K562 (cell line): ENCODE measurements around the gene GAK. TPM values are rescaled to one million over a fixed set of nuclear protein-coding genes. Genes with fewer than 3 reads are reported as not detected.

Experiments used
- ATAC-seq: fragments of 200-7000 bp; cut with Tn5 transposase; 3 replicates; pipeline ENCODE4 v1.9.1; 2020; ENCODE audit warnings: moderate library complexity
- BruUV-seq: library from RNA; stranded (reverse); fragments of 400-500 nt; replicated peaks from 2 replicates; lab custom pipeline; 2021; lab: Mats Ljungman, UMichigan
- CTCF ChIA-PET: fragments of 300-600 bp; formaldehyde crosslinking; extraction: SDS; loops from one replicate; lab custom pipeline; 2021; ENCODE audit warnings: low intra/inter-chr PET ratio; lab: Yijun Ruan, JAX
- POLR2A ChIA-PET: fragments of 300-600, 350-650 bp; sonication (Branson Sonifier 250); formaldehyde crosslinking; extraction: SDS; loops from one replicate; lab custom pipeline; 2021; ENCODE audit warnings: antibody characterized with exemption, inconsistent platforms; lab: Yijun Ruan, JAX
- DNase-seq, 4 experiments: peaks; one replicate each; pipeline versions ENCODE4 v3.0.0 to v3.0.0-alpha.2; 2011 to 2018; ENCODE audit warnings: low spot score in 3 of 4, mixed read lengths in 3 of 4; ENCODE audit errors: extremely low read depth in 1 of 4
- FAIRE-seq: peaks from 2 replicates; lab custom pipeline; 2011; peaks lifted over from hg19 to GRCh38; lab: Jason Lieb, UNC
- H2AFZ ChIP-seq: 2 replicates; pipeline ENCODE4 v1.6.0; 2011; ENCODE audit warnings: low read depth, low read length, control low read depth, inconsistent platforms
- H3K27ac ChIP-seq: fragments of 200-600 bp; 3 replicates; pipeline ENCODE4 v1.8.0; 2011; ENCODE audit warnings: low read depth, mild to moderate bottlenecking, control low read depth, inconsistent platforms, low read length, moderate library complexity, mixed read lengths; ENCODE audit errors: extremely low read depth
- H3K27me3 ChIP-seq, 2 experiments: fragments of 300-600 bp in 1 of 2; 2 replicates in 1 of 2; 3 replicates in 1 of 2; pipeline versions ENCODE4 v1.6.0 to v1.8.0; 2011; ENCODE audit warnings: inconsistent platforms in 2 of 2, low read length in 2 of 2, mild to moderate bottlenecking in 1 of 2, mixed read lengths in 1 of 2, moderate library complexity in 1 of 2; ENCODE audit not compliant: control insufficient read depth in 2 of 2, insufficient read depth in 2 of 2
- H3K36me3 ChIP-seq: fragments of 300-600 bp; 3 replicates; pipeline ENCODE4 v1.8.0; 2011; ENCODE audit warnings: mild to moderate bottlenecking, low read length, inconsistent platforms; ENCODE audit not compliant: control insufficient read depth, insufficient read depth
- H3K4me1 ChIP-seq, 2 experiments: fragments of 200-600 bp in 1 of 2; replicated peaks in 1 of 2; 2 replicates in 1 of 2; 3 replicates in 1 of 2; pipeline versions ENCODE4 v1.5.1 to v1.8.0; 2011; ENCODE audit warnings: inconsistent platforms in 2 of 2, low read length in 2 of 2, mild to moderate bottlenecking in 1 of 2, mixed read lengths in 1 of 2, moderate library complexity in 1 of 2; ENCODE audit not compliant: control insufficient read depth in 2 of 2, insufficient read depth in 2 of 2
- H3K4me2 ChIP-seq: 2 replicates; pipeline ENCODE4 v1.6.1; 2011; ENCODE audit warnings: low read length, control low read depth, inconsistent platforms, mixed read lengths; ENCODE audit not compliant: insufficient read depth
- H3K4me3 ChIP-seq: fragments of 200-600 bp; sonication (generic), shearing (Covaris generic); 2 replicates; pipeline ENCODE4 v1.5.1; 2016; ENCODE audit warnings: control low read depth, inconsistent platforms
- H3K79me2 ChIP-seq: fragments of 200-600 bp; 3 replicates; pipeline ENCODE4 v1.8.0; 2011; ENCODE audit warnings: low read length, inconsistent platforms; ENCODE audit not compliant: control insufficient read depth, insufficient read depth
- H3K9ac ChIP-seq, 2 experiments: 2 replicates each; pipeline versions ENCODE4 v1.6.0 to v1.6.1; 2011; ENCODE audit warnings: low read depth in 2 of 2, low read length in 2 of 2, control low read depth in 1 of 2, inconsistent platforms in 1 of 2, mild to moderate bottlenecking in 1 of 2, mixed read lengths in 1 of 2; ENCODE audit not compliant: insufficient read depth in 1 of 2
- H3K9me1 ChIP-seq: one replicate; pipeline ENCODE4 v1.6.0; 2011; ENCODE audit warnings: inconsistent platforms, mild to moderate bottlenecking, low read length, moderate library complexity; ENCODE audit not compliant: control insufficient read depth, insufficient read depth
- H3K9me3 ChIP-seq: replicated peaks from 2 replicates; pipeline ENCODE4 v1.5.1; 2011; ENCODE audit warnings: low read depth, low read length, inconsistent platforms; ENCODE audit not compliant: control insufficient read depth, insufficient read depth
- H4K20me1 ChIP-seq: replicated peaks from 2 replicates; pipeline ENCODE4 v1.6.1; 2011; ENCODE audit warnings: low read length, inconsistent platforms, mixed read lengths; ENCODE audit not compliant: control insufficient read depth, insufficient read depth
- PCBP1 ChIP-seq: fragments of 200-400 bp; formaldehyde crosslinking; IDR thresholded peaks from 2 replicates; pipeline ENCODE4 v1.6.1; 2018; ENCODE audit warnings: mild to moderate bottlenecking, low read depth, low read length; ENCODE audit not compliant: poor library complexity, severe bottlenecking
- WGBS: fragments of 100-300 bp; shearing (Covaris generic); methylation state at CpG from one replicate; pipeline ENCODE4 v1.1.6; 2016; ENCODE audit warnings: low coverage, mixed read lengths; ENCODE audit not compliant: insufficient coverage; ENCODE audit errors: missing lambda C conversion rate; 5-methylcytosine and 5-hydroxymethylcytosine counted together
- in situ Hi-C: fragments of 300-500 bp; cut with MboI; formaldehyde crosslinking; loops from 4 replicates; pipeline ENCODE4 v1.15.0; 2018; ENCODE audit warnings: inconsistent platforms, mixed read lengths
- intact Hi-C: fragments of 100-400 bp; cut with micrococcal nuclease; formaldehyde crosslinking; loops from 2 replicates; pipeline ENCODE4 v1.14.2; 2022
- polyA plus RNA-seq, 8 experiments: library from polyadenylated mRNA; depleted of rRNA in 4 of 8; stranded (reverse) in 5 of 8; unstranded in 3 of 8; fragments of >200 nt; fragmentation: Nextera tagmentation in 2 of 8; fragmentation: Illumina TruSeq in 1 of 8; extraction: Ambion mirVana in 2 of 8; extraction: Trizol in 1 of 8; gene quantifications; 2 replicates each; pipeline versions ENCODE4 v1.2.1 to v1.2.3, GENCODE V29; 2011 to 2014; ENCODE audit warnings: inconsistent platforms in 1 of 8, missing spikeins in 1 of 8
- total RNA-seq, 7 experiments: library from RNA; depleted of rRNA in 6 of 7; stranded (reverse); fragments of >200 nt in 6 of 7; fragmentation: Illumina TruSeq in 2 of 7; extraction: Trizol in 2 of 7; gene quantifications; 2 replicates each; pipeline versions ENCODE4 v1.2.1 to v1.2.3, GENCODE V29; 2011 to 2021; ENCODE audit warnings: low replicate concordance in 1 of 7
- TF ChIP-seq, protein P1 (sequence below), 2 experiments: fragments of 150-350 bp in 1 of 2; IDR thresholded peaks; 2 replicates each; pipeline ENCODE4 v1.6.1; 2012 to 2016; ENCODE audit warnings: low read depth in 2 of 2, low read length in 2 of 2, mild to moderate bottlenecking in 1 of 2, moderate library complexity in 1 of 2

GAK gene
- total and polyA plus RNA-seq, 9 of the 15 experiments (the other 6 are each of a cell fraction or from before 2014, with no cell fraction given): 1.3 to 102 (median 16.2) TPM

- peaks cover 10% of the 10 kb centered on the region; the same call in 2 of the 3 replicates for H3K79me2 ChIP-seq
- DNase-seq: no peak
- no peaks in the 10 kb centered on the region; the same call in 1 of the 2 replicates for H4K20me1 ChIP-seq
- in situ Hi-C loops: no loop called here
- H3K9me3 ChIP-seq: no peaks in the 10 kb centered on the region
- H3K36me3 ChIP-seq: peaks cover 18% of the 10 kb centered on the region; the same call in 1 of the 3 replicates
- FAIRE-seq: no peak
- H3K4me2 ChIP-seq: no peak overlapping the region
- TF ChIP-seq PCBP1: peak; percentile 15
- TF ChIP-seq, protein P1, sequence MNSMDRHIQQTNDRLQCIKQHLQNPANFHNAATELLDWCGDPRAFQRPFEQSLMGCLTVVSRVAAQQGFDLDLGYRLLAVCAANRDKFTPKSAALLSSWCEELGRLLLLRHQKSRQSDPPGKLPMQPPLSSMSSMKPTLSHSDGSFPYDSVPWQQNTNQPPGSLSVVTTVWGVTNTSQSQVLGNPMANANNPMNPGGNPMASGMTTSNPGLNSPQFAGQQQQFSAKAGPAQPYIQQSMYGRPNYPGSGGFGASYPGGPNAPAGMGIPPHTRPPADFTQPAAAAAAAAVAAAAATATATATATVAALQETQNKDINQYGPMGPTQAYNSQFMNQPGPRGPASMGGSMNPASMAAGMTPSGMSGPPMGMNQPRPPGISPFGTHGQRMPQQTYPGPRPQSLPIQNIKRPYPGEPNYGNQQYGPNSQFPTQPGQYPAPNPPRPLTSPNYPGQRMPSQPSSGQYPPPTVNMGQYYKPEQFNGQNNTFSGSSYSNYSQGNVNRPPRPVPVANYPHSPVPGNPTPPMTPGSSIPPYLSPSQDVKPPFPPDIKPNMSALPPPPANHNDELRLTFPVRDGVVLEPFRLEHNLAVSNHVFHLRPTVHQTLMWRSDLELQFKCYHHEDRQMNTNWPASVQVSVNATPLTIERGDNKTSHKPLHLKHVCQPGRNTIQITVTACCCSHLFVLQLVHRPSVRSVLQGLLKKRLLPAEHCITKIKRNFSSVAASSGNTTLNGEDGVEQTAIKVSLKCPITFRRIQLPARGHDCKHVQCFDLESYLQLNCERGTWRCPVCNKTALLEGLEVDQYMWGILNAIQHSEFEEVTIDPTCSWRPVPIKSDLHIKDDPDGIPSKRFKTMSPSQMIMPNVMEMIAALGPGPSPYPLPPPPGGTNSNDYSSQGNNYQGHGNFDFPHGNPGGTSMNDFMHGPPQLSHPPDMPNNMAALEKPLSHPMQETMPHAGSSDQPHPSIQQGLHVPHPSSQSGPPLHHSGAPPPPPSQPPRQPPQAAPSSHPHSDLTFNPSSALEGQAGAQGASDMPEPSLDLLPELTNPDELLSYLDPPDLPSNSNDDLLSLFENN (IDR thresholded peaks at IDR 0.05; ENCODE audit: low read depth in 2 of 2, low read length in 2 of 2): no peak
- TF ChIP-seq, all 486 proteins: peak for 1
- intact Hi-C loops: no loop called here
- no peaks in the 10 kb centered on the region for H3K27me3 ChIP-seq
- CTCF ChIA-PET: no interaction called here
- WGBS: 90% methylated on average over 18 of the region's 24 CpGs
- H3K4me1 ChIP-seq: peaks cover 0 to 65% of the 10 kb centered on the region in 2 experiments; a peak in 4 of 5 replicates
- H3K9ac ChIP-seq: peak overlapping the region in 1 of 2 experiments; percentile 52; a peak in 2 of 4 replicates
- BruUV-seq: no TSS peak
- no peak overlapping the region for H3K4me3 ChIP-seq
- no peak for ATAC-seq
- no peaks in the 10 kb centered on the region for H3K9me1 ChIP-seq
- H2AFZ ChIP-seq: no peak overlapping the region
- POLR2A ChIA-PET: no interaction called here
- no peak overlapping the region for H3K27ac ChIP-seq
Observed at GRCh38 chr4:968221-968620, 36.1 kb upstream of the GAK start.
